Uterus (tissue), 2 donors: ENCODE results near the gene CACNB2.

Source experiments
- POLR2A ChIP-seq, 2 donors: fragments of 450-650 bp; IDR thresholded peaks; one replicate each; pipeline ENCODE4 v1.6.1; 2016; ENCODE audit warnings: antibody characterized with exemption in 2 of 2, mild to moderate bottlenecking in 1 of 2, moderate library complexity in 1 of 2
- TF ChIP-seq, protein P1 (sequence below), 4 experiments: fragments of 200-600 bp in 2 of 4; fragments of 450-650 bp in 2 of 4; sonication (generic) in 2 of 4; IDR thresholded peaks; one replicate each; pipeline ENCODE4 v1.5.1; 2016 to 2019; ENCODE audit warnings: antibody characterized with exemption in 4 of 4, mild to moderate bottlenecking in 2 of 4, moderate library complexity in 1 of 4

DNA sequence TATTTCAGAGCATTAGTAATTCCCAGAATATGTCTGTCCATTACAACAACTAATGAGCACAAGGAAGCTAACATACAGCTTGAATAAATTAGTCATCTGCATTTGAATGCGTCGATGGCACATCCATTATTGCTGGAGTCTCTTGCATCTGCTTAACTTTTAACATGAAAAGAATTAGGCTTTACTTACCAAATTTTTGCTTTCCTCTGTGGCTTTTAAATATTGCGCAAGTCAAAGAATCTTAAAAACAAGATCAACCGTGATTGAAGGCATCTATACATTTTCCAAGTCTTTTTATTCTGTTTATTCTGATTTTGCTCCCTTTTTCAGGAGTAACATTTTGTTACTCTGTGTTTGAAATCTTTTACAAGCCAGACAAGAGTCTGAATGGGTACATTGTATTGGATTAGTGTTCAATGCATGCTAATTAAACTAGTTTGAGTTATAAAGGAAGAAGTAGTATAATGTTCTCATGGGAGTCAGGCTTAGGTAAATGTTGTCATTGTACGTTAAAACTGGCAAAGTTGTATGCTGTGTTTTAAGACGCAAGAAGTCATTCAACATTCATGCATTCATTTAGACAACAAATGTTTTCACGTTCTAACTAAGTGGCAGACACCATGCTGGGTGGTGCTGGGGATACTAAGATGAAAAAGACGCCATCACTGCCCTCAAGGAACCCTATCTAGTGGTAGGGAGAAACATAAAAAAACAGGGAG lies 4.0 kb upstream of the CACNB2 start:
- TF ChIP-seq, protein P1, sequence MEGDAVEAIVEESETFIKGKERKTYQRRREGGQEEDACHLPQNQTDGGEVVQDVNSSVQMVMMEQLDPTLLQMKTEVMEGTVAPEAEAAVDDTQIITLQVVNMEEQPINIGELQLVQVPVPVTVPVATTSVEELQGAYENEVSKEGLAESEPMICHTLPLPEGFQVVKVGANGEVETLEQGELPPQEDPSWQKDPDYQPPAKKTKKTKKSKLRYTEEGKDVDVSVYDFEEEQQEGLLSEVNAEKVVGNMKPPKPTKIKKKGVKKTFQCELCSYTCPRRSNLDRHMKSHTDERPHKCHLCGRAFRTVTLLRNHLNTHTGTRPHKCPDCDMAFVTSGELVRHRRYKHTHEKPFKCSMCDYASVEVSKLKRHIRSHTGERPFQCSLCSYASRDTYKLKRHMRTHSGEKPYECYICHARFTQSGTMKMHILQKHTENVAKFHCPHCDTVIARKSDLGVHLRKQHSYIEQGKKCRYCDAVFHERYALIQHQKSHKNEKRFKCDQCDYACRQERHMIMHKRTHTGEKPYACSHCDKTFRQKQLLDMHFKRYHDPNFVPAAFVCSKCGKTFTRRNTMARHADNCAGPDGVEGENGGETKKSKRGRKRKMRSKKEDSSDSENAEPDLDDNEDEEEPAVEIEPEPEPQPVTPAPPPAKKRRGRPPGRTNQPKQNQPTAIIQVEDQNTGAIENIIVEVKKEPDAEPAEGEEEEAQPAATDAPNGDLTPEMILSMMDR (IDR thresholded peaks at IDR 0.05), result no peak
- TF ChIP-seq POLR2A (IDR thresholded peaks at IDR 0.05), result no peak
